ENCODE results near the gene HFE. TPM values are rescaled to one million over a fixed set of nuclear protein-coding genes. Genes with fewer than 3 reads are reported as not detected.

HFE gene
- total RNA-seq, 1 experiment from 2014 or later = 5.7 TPM

DNA sequence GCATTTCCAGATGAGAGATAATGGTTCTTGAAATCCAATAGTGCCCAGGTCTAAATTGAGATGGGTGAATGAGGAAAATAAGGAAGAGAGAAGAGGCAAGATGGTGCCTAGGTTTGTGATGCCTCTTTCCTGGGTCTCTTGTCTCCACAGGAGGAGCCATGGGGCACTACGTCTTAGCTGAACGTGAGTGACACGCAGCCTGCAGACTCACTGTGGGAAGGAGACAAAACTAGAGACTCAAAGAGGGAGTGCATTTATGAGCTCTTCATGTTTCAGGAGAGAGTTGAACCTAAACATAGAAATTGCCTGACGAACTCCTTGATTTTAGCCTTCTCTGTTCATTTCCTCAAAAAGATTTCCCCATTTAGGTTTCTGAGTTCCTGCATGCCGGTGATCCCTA lies 6.8 kb downstream of the HFE start:
- Mint-ChIP-seq H3K36me3 (ENCODE audit: insufficient read depth, unreplicated experiment) (peaks cover 20% of the 10 kb centered on the region), H3K27me3 (ENCODE audit: insufficient read depth, unreplicated experiment) (no peaks in the 10 kb centered on the region), H3K27ac (ENCODE audit: unreplicated experiment) (no peak overlapping the region), H3K4me3 (ENCODE audit: unreplicated experiment) (no peak overlapping the region), H3K4me1 (ENCODE audit: low read depth, unreplicated experiment) (peaks cover 14% of the 10 kb centered on the region), H3K9me3 (ENCODE audit: unreplicated experiment) (no peaks in the 10 kb centered on the region)
- CTCF ChIA-PET = no interaction called here
- intact Hi-C loops (cut with micrococcal nuclease; ENCODE audit: unreplicated experiment) = no loop called here
- Histone ChIP-seq H3K36me3 (ENCODE audit: control insufficient read depth, insufficient read depth, low read length) (no peaks in the 10 kb centered on the region), H3K27me3 (replicated peaks; ENCODE audit: control insufficient read depth, insufficient read depth, low read length) (no peaks in the 10 kb centered on the region), H3K4me3 (ENCODE audit: low read depth, low read length) (no peak overlapping the region), H3K4me1 (peaks cover 10% of the 10 kb centered on the region), H3K9me3 (no peaks in the 10 kb centered on the region)
- TF ChIP-seq, protein P1, sequence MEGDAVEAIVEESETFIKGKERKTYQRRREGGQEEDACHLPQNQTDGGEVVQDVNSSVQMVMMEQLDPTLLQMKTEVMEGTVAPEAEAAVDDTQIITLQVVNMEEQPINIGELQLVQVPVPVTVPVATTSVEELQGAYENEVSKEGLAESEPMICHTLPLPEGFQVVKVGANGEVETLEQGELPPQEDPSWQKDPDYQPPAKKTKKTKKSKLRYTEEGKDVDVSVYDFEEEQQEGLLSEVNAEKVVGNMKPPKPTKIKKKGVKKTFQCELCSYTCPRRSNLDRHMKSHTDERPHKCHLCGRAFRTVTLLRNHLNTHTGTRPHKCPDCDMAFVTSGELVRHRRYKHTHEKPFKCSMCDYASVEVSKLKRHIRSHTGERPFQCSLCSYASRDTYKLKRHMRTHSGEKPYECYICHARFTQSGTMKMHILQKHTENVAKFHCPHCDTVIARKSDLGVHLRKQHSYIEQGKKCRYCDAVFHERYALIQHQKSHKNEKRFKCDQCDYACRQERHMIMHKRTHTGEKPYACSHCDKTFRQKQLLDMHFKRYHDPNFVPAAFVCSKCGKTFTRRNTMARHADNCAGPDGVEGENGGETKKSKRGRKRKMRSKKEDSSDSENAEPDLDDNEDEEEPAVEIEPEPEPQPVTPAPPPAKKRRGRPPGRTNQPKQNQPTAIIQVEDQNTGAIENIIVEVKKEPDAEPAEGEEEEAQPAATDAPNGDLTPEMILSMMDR (IDR thresholded peaks at IDR 0.05; ENCODE audit: insufficient read depth in 1 of 2, low read depth in 1 of 2, low read length in 1 of 2, severe bottlenecking in 1 of 2, unreplicated experiment in 1 of 2) = no peak
- BruUV-seq (replicated peaks) = no TSS peak
- POLR2A ChIA-PET = interaction anchor here (1.0 kb wide), 1 partner anchor 27 kb away, joined by 3 read pairs; no protein-coding TSS in a partner anchor
- no peak for DNase-seq

DNA sequence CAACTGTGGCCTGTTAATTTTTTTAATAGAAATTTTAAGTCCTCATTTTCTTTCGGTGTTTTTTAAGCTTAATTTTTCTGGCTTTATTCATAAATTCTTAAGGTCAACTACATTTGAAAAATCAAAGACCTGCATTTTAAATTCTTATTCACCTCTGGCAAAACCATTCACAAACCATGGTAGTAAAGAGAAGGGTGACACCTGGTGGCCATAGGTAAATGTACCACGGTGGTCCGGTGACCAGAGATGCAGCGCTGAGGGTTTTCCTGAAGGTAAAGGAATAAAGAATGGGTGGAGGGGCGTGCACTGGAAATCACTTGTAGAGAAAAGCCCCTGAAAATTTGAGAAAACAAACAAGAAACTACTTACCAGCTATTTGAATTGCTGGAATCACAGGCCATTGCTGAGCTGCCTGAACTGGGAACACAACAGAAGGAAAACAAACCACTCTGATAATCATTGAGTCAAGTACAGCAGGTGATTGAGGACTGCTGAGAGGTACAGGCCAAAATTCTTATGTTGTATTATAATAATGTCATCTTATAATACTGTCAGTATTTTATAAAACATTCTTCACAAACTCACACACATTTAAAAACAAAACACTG lies 10.1 kb downstream of the HFE start:
- Histone ChIP-seq H3K27me3 (replicated peaks; ENCODE audit: control insufficient read depth, insufficient read depth, low read length) (no peaks in the 10 kb centered on the region), H3K4me3 (ENCODE audit: low read depth, low read length) (no peak overlapping the region), H3K9me3 (no peaks in the 10 kb centered on the region), H3K4me1 (peaks cover 13% of the 10 kb centered on the region), H3K36me3 (ENCODE audit: control insufficient read depth, insufficient read depth, low read length) (no peaks in the 10 kb centered on the region)
- ChIA-PET CTCF (no interaction called here), POLR2A (interaction anchor here (0.9 kb wide), 1 partner anchor 9 kb away, joined by 7 read pairs; no protein-coding TSS in a partner anchor)
- Mint-ChIP-seq H3K9me3 (ENCODE audit: unreplicated experiment) (no peaks in the 10 kb centered on the region), H3K36me3 (ENCODE audit: insufficient read depth, unreplicated experiment) (peaks cover 8% of the 10 kb centered on the region), H3K4me3 (ENCODE audit: unreplicated experiment) (no peak overlapping the region), H3K4me1 (ENCODE audit: low read depth, unreplicated experiment) (peaks cover 8% of the 10 kb centered on the region), H3K27ac (ENCODE audit: unreplicated experiment) (peak overlapping the region; percentile 33), H3K27me3 (ENCODE audit: insufficient read depth, unreplicated experiment) (no peaks in the 10 kb centered on the region)
- TF ChIP-seq, protein P1 (IDR thresholded peaks at IDR 0.05; ENCODE audit: insufficient read depth in 1 of 2, low read depth in 1 of 2, low read length in 1 of 2, severe bottlenecking in 1 of 2, unreplicated experiment in 1 of 2) = peak; percentile 76 to 80
- peak; percentile 67 to 73 for DNase-seq
- BruUV-seq (replicated peaks) = no TSS peak
- intact Hi-C loops (cut with micrococcal nuclease; ENCODE audit: unreplicated experiment) = loop anchor here (1.0 kb wide), 2 partner anchors 10 to 31 kb away; partner anchors contain the start of gene HFE

DNA sequence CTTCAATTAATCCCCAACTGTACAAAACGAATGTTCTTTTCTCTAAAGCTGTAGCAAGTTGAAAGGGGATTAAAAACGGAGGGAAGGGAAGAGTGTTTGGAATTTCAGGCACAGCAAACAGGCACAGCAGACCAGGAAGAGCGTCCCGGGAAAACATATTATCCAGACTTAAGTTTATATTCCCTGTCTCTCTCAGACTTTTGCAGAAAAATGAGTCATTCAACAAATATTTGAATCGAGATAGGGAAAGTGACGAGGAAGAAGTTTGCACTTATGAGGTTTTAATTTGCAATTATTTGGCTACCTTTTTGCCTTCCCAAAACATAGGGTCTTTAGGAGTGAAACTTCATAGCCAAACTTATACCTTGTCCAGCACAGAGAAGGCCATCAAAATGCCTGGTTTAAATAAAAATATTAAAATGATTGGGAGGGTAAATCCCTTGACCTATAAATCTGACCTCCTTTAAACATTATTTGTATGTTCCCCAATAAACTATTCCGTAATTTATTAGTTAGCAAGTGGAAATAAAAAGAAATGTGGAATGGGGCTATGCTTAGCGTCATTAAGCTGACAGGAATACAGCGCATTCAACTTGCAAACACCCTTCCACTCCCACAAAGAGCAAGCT lies 16.0 kb downstream of the HFE start:
- BruUV-seq (replicated peaks) = TSS peak; percentile 89

More for the DNA sequence above, 16.0 kb downstream of the HFE start:
- H3K4me3 Mint-ChIP-seq (ENCODE audit: unreplicated experiment) = peak overlapping the region; percentile 80
- Histone ChIP-seq H3K4me3 (ENCODE audit: low read depth, low read length) (peak overlapping the region; percentile 26), H3K36me3 (ENCODE audit: control insufficient read depth, insufficient read depth, low read length) (no peaks in the 10 kb centered on the region), H3K27me3 (replicated peaks; ENCODE audit: control insufficient read depth, insufficient read depth, low read length) (no peaks in the 10 kb centered on the region), H3K9me3 (no peaks in the 10 kb centered on the region; the same call in 1 of the 2 replicates), H3K4me1 (peaks cover 18% of the 10 kb centered on the region)
- peaks cover 14% of the 10 kb centered on the region for H3K4me1 Mint-ChIP-seq (ENCODE audit: low read depth, unreplicated experiment)
- no peak for DNase-seq
- peaks cover 5% of the 10 kb centered on the region for H3K27me3 Mint-ChIP-seq (ENCODE audit: insufficient read depth, unreplicated experiment)
- ChIA-PET CTCF (interaction anchor here (0.9 kb wide), 1 partner anchor 77 kb away, joined by 3 read pairs; no protein-coding TSS in a partner anchor), POLR2A (interaction anchor here (0.6 to 2.7 kb wide), 17 partner anchors 9 to 435 kb away, joined by 4 to 150 read pairs (median 9); partner anchors contain the start of gene HMGN4)
- H3K9me3 Mint-ChIP-seq (ENCODE audit: unreplicated experiment) = no peaks in the 10 kb centered on the region
- intact Hi-C loops (cut with micrococcal nuclease; ENCODE audit: unreplicated experiment) = loop anchor here (1.0 to 2.0 kb wide), 3 partner anchors 46 to 70 kb away; a partner anchor contains a TSS
- TF ChIP-seq, protein P1 (IDR thresholded peaks at IDR 0.05; ENCODE audit: insufficient read depth in 1 of 2, low read depth in 1 of 2, low read length in 1 of 2, severe bottlenecking in 1 of 2, unreplicated experiment in 1 of 2) = no peak
- H3K27ac Mint-ChIP-seq (ENCODE audit: unreplicated experiment) = peak overlapping the region; percentile 98
- peaks cover 40% of the 10 kb centered on the region for H3K36me3 Mint-ChIP-seq (ENCODE audit: insufficient read depth, unreplicated experiment)
